IMR-90 (cell line): Measurements from ENCODE around the gene SIRPD. TPM values are rescaled to one million over a fixed set of nuclear protein-coding genes. Genes with fewer than 3 reads are reported as not detected.

ENCODE experiments used
- ATAC-seq: fragments of 200-7000 bp; cut with Tn5 transposase; 2 replicates; pipeline ENCODE4 v1.9.1; 2020; ENCODE audit warnings: low read depth, mild to moderate bottlenecking, moderate library complexity
- BruUV-seq: library from RNA; stranded (reverse); fragments of 400-500 nt; replicated peaks from 2 replicates; lab custom pipeline; 2021; lab: Mats Ljungman, UMichigan
- CTCF ChIA-PET: fragments of 300-600 bp; formaldehyde crosslinking; extraction: SDS; loops from one replicate; lab custom pipeline; 2021; ENCODE audit warnings: antibody characterized with exemption; lab: Yijun Ruan, JAX
- POLR2A ChIA-PET: fragments of 300-600 bp; sonication (Branson Sonifier 250); formaldehyde crosslinking; loops from one replicate; lab custom pipeline; 2022; ENCODE audit warnings: antibody characterized with exemption; ENCODE audit not compliant: unreplicated experiment; lab: Charles Lee
- DNase-seq: peaks from one replicate; pipeline ENCODE4 v3.0.0; 2013
- H2AFZ ChIP-seq: replicated peaks from 2 replicates; pipeline ENCODE3; 2013; ENCODE audit warnings: low read length, mild to moderate bottlenecking; ENCODE audit not compliant: poor library complexity
- H2AK5ac ChIP-seq: 2 replicates; pipeline ENCODE4 v1.6.1; 2013; ENCODE audit warnings: low read depth, low read length, inconsistent platforms
- H2AK9ac ChIP-seq: replicated peaks from 2 replicates; pipeline ENCODE3; 2013; ENCODE audit warnings: mild to moderate bottlenecking, low read depth, low read length, moderate library complexity; ENCODE audit not compliant: poor library complexity
- H2BK120ac ChIP-seq: 2 replicates; pipeline ENCODE4 v1.6.1; 2013; ENCODE audit warnings: low read depth, low read length, inconsistent platforms
- H2BK15ac ChIP-seq: 3 replicates; pipeline ENCODE4 v1.6.1; 2013; ENCODE audit warnings: low read depth, low read length, inconsistent platforms
- H2BK20ac ChIP-seq: 2 replicates; pipeline ENCODE4 v1.6.1; 2013; ENCODE audit warnings: low read depth, mild to moderate bottlenecking, inconsistent platforms, low read length, moderate library complexity
- H2BK5ac ChIP-seq: 2 replicates; pipeline ENCODE4 v1.6.1; 2013; ENCODE audit warnings: mild to moderate bottlenecking, low read depth, low read length, inconsistent platforms; ENCODE audit not compliant: poor library complexity, severe bottlenecking
- H3K14ac ChIP-seq: replicated peaks from 2 replicates; pipeline ENCODE4 v1.6.1; 2013; ENCODE audit warnings: low read depth, low read length, inconsistent platforms
- H3K18ac ChIP-seq: 2 replicates; pipeline ENCODE4 v1.6.1; 2013; ENCODE audit warnings: low read depth, low read length, control low read depth
- H3K23ac ChIP-seq: 2 replicates; pipeline ENCODE4 v1.6.1; 2013; ENCODE audit warnings: low read depth, low read length, inconsistent platforms
- H3K27ac ChIP-seq: 2 replicates; pipeline ENCODE4 v1.5.1; 2013; ENCODE audit warnings: mild to moderate bottlenecking, control low read depth, low read length; ENCODE audit not compliant: insufficient read depth
- H3K27me3 ChIP-seq: 2 replicates; pipeline ENCODE4 v1.6.1; 2013; ENCODE audit warnings: low read length; ENCODE audit not compliant: control insufficient read depth, insufficient read depth
- H3K36me3 ChIP-seq: 2 replicates; pipeline ENCODE4 v1.6.1; 2013; ENCODE audit warnings: low read length, mixed read lengths; ENCODE audit not compliant: control insufficient read depth, insufficient read depth
- H3K4ac ChIP-seq: 2 replicates; pipeline ENCODE4 v1.6.1; 2013; ENCODE audit warnings: low read depth, low read length, inconsistent platforms
- H3K4me1 ChIP-seq: 2 replicates; pipeline ENCODE4 v1.6.1; 2013; ENCODE audit warnings: low read length, mixed read lengths; ENCODE audit not compliant: control insufficient read depth, insufficient read depth
- H3K4me2 ChIP-seq: 2 replicates; pipeline ENCODE4 v1.6.1; 2013; ENCODE audit warnings: low read depth, mild to moderate bottlenecking, control low read depth, low read length, moderate library complexity
- H3K4me3 ChIP-seq: 2 replicates; pipeline ENCODE4 v1.5.1; 2013; ENCODE audit warnings: low read depth, mild to moderate bottlenecking, control low read depth, low read length, moderate library complexity; ENCODE audit not compliant: insufficient read depth
- H3K56ac ChIP-seq: 2 replicates; pipeline ENCODE4 v1.6.1; 2013; ENCODE audit warnings: low read length, inconsistent platforms; ENCODE audit not compliant: insufficient read depth; ENCODE audit errors: extremely low read depth
- H3K79me1 ChIP-seq, 2 experiments: 2 replicates each; pipeline ENCODE4 v1.6.1; 2013; ENCODE audit warnings: low read length in 2 of 2, inconsistent platforms in 1 of 2, low read depth in 1 of 2
- H3K9ac ChIP-seq: 2 replicates; pipeline ENCODE4 v1.6.1; 2013; ENCODE audit warnings: low read depth, low read length, control low read depth
- H3K9me1 ChIP-seq: 2 replicates; pipeline ENCODE4 v1.6.1; 2013; ENCODE audit warnings: low read length, inconsistent platforms; ENCODE audit not compliant: insufficient read depth
- H3K9me3 ChIP-seq: 2 replicates; pipeline ENCODE4 v1.6.1; 2013; ENCODE audit warnings: low read length; ENCODE audit not compliant: control insufficient read depth, insufficient read depth
- H4K20me1 ChIP-seq: 2 replicates; pipeline ENCODE4 v1.6.1; 2013; ENCODE audit warnings: low read length, inconsistent platforms; ENCODE audit not compliant: insufficient read depth
- H4K5ac ChIP-seq: 2 replicates; pipeline ENCODE4 v1.6.1; 2013; ENCODE audit warnings: mild to moderate bottlenecking, low read depth, low read length, control low read depth
- H4K8ac ChIP-seq, 2 experiments: 2 replicates each; pipeline ENCODE4 v1.6.1; 2013; ENCODE audit warnings: low read depth in 2 of 2, low read length in 2 of 2, control low read depth in 1 of 2, inconsistent platforms in 1 of 2
- H4K91ac ChIP-seq: 2 replicates; pipeline ENCODE4 v1.6.1; 2013; ENCODE audit warnings: low read depth, low read length, inconsistent platforms; ENCODE audit not compliant: insufficient read depth
- FOS ChIP-seq: fragments of 150-350 bp; IDR thresholded peaks from 2 replicates; pipeline ENCODE4 v1.6.1; 2016; ENCODE audit warnings: low read depth, low read length
- MAFK ChIP-seq: IDR thresholded peaks from 2 replicates; pipeline ENCODE4 v1.6.1; 2012; ENCODE audit warnings: low read depth, low read length, improper control_type of control experiment
- MAZ ChIP-seq: IDR thresholded peaks from 2 replicates; pipeline ENCODE4 v1.6.1; 2012; ENCODE audit warnings: low read depth, mild to moderate bottlenecking, low read length, improper control_type of control experiment, moderate library complexity, borderline replicate concordance
- MXI1 ChIP-seq: IDR thresholded peaks from 2 replicates; pipeline ENCODE4 v1.6.1; 2012; ENCODE audit warnings: low read depth, mild to moderate bottlenecking, low read length, moderate library complexity, borderline replicate concordance
- POLR2A ChIP-seq: IDR thresholded peaks from 2 replicates; pipeline ENCODE4 v1.6.1; 2012; ENCODE audit warnings: mild to moderate bottlenecking, low read depth, low read length
- RCOR1 ChIP-seq: IDR thresholded peaks from 2 replicates; pipeline ENCODE4 v1.6.1; 2012; ENCODE audit warnings: mild to moderate bottlenecking, low read length, improper control_type of control experiment; ENCODE audit not compliant: insufficient replicate concordance
- RFX5 ChIP-seq: IDR thresholded peaks from 2 replicates; pipeline ENCODE4 v1.8.0; 2012; ENCODE audit warnings: low read depth, mild to moderate bottlenecking, low read length, moderate library complexity
- SMC3 ChIP-seq: fragments of 150-350 bp; IDR thresholded peaks from 2 replicates; pipeline ENCODE4 v1.6.1; 2016; ENCODE audit warnings: low read depth, mild to moderate bottlenecking, antibody characterized with exemption, low read length, moderate library complexity
- WGBS, 2 experiments: methylation state at CpG; one replicate each; pipeline versions ENCODE4 v1.1.5 to v1.1.7; 2013; ENCODE audit warnings: missing lambda C conversion rate in 2 of 2; ENCODE audit not compliant: insufficient read length in 1 of 2; ENCODE audit errors: extremely low coverage in 2 of 2; 5-methylcytosine and 5-hydroxymethylcytosine counted together
- dilution Hi-C: fragments of 300-500 bp; cut with HindIII; formaldehyde crosslinking; loops from one replicate; pipeline ENCODE4 v1.14.3; 2018; ENCODE audit warnings: low sequenced_read_pairs; ENCODE audit not compliant: unreplicated experiment
- in situ Hi-C: fragments of 300-500 bp; cut with MboI; formaldehyde crosslinking; loops from 3 replicates; pipeline ENCODE4 v1.14.3; 2019; ENCODE audit warnings: low sequenced_read_pairs, inconsistent platforms, mixed read lengths
- intact Hi-C: fragments of 100-400 bp; cut with micrococcal nuclease; formaldehyde crosslinking; loops from 2 replicates; pipeline ENCODE4 v1.10.0; 2022
- polyA plus RNA-seq, 3 experiments: library from polyadenylated mRNA; depleted of rRNA; stranded (reverse); fragments of >200 nt; gene quantifications; 2 replicates each; pipeline ENCODE4 v1.2.3, GENCODE V29; 2012; ENCODE audit warnings: low replicate concordance in 1 of 3
- total RNA-seq: library from RNA; depleted of rRNA; stranded (reverse); fragments of >200 nt; gene quantifications from 2 replicates; pipeline ENCODE4 v1.2.3, GENCODE V29; 2012
- TF ChIP-seq, protein P1 (sequence below): fragments of 150-350 bp; IDR thresholded peaks from 2 replicates; pipeline ENCODE4 v1.6.1; 2017; ENCODE audit warnings: mild to moderate bottlenecking, antibody characterized with exemption, low read length, low read depth
- TF ChIP-seq, protein P2 (sequence below): fragments of 150-350 bp; IDR thresholded peaks from 2 replicates; pipeline ENCODE4 v1.6.1; 2016; ENCODE audit warnings: low read depth, mild to moderate bottlenecking, low read length, moderate library complexity, borderline replicate concordance
- TF ChIP-seq, protein P3 (sequence below): conservative IDR thresholded peaks from 2 replicates; pipeline ENCODE4 v1.5.1; 2012; ENCODE audit warnings: mild to moderate bottlenecking, low read depth, low read length, improper control_type of control experiment

The SIRPD gene
- total and polyA plus RNA-seq, 2 of the 4 experiments (the other 2 are of a cell fraction) = not detected

DNA sequence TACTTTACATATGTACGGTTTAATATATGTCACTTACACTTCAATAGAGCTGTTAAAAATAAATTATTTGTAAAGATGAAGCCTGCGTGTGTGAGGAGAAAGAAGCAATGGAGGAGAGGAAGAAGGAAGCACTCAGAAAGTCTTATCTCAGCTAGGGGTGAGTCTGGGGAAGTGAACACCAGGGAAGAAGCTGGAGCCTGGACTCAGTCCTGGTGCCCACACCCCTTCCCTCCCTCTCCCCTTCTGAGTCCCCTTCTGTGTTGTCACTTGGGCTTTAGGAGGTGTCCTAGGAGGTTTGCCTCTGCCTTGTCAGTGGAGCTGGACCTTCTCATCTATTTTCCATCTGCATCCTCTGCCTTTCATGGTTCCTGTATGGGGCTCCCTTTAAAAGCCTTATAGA lies 68.2 kb downstream of the SIRPD start:
- Histone ChIP-seq H3K14ac (no peak overlapping the region), H3K9ac (no peak overlapping the region), H3K18ac (no peak overlapping the region), H2BK5ac (no peak overlapping the region), H4K20me1 (no peaks in the 10 kb centered on the region), H3K9me3 (0 out of 2 replicates have a peak, but pooled peaks cover 3% of the 10 kb centered on the region), H3K4me3 (no peak overlapping the region), H3K79me1 (no peaks in the 10 kb centered on the region), H4K5ac (no peak overlapping the region), H3K4me1 (no peaks in the 10 kb centered on the region), H3K4ac (no peak overlapping the region), H3K56ac (no peak overlapping the region), H3K4me2 (no peak overlapping the region), H3K27ac (no peak overlapping the region), H3K9me1 (no peaks in the 10 kb centered on the region), H2BK20ac (no peak overlapping the region), H2AFZ (no peak overlapping the region), H4K91ac (no peak overlapping the region), H3K36me3 (no peaks in the 10 kb centered on the region), H3K23ac (no peak overlapping the region), H2AK5ac (no peak overlapping the region), H2AK9ac (no peak overlapping the region), H2BK120ac (no peak overlapping the region), H3K27me3 (peaks cover 26% of the 10 kb centered on the region), H4K8ac (no peak overlapping the region), H2BK15ac (no peak overlapping the region)
- no peak for DNase-seq
- intact Hi-C loops = no loop called here
- CTCF ChIA-PET = interaction anchor here (0.6 kb wide), 1 partner anchor 9 kb away, joined by 4 read pairs; no protein-coding TSS in a partner anchor
- no peak for ATAC-seq
- BruUV-seq = no TSS peak
- in situ Hi-C loops = no loop called here
- POLR2A ChIA-PET = no interaction called here
- dilution Hi-C loops = no loop called here
- WGBS, 2 experiments = no CpG with 5 or more reads among the region's 2 CpGs
- TF ChIP-seq, protein P1, sequence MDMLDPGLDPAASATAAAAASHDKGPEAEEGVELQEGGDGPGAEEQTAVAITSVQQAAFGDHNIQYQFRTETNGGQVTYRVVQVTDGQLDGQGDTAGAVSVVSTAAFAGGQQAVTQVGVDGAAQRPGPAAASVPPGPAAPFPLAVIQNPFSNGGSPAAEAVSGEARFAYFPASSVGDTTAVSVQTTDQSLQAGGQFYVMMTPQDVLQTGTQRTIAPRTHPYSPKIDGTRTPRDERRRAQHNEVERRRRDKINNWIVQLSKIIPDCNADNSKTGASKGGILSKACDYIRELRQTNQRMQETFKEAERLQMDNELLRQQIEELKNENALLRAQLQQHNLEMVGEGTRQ = no peak
- no peak for TF ChIP-seq MXI1
- TF ChIP-seq POLR2A = no peak
- TF ChIP-seq, protein P2, sequence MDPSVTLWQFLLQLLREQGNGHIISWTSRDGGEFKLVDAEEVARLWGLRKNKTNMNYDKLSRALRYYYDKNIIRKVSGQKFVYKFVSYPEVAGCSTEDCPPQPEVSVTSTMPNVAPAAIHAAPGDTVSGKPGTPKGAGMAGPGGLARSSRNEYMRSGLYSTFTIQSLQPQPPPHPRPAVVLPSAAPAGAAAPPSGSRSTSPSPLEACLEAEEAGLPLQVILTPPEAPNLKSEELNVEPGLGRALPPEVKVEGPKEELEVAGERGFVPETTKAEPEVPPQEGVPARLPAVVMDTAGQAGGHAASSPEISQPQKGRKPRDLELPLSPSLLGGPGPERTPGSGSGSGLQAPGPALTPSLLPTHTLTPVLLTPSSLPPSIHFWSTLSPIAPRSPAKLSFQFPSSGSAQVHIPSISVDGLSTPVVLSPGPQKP = no peak
- TF ChIP-seq MAZ = no peak
- TF ChIP-seq, protein P3, sequence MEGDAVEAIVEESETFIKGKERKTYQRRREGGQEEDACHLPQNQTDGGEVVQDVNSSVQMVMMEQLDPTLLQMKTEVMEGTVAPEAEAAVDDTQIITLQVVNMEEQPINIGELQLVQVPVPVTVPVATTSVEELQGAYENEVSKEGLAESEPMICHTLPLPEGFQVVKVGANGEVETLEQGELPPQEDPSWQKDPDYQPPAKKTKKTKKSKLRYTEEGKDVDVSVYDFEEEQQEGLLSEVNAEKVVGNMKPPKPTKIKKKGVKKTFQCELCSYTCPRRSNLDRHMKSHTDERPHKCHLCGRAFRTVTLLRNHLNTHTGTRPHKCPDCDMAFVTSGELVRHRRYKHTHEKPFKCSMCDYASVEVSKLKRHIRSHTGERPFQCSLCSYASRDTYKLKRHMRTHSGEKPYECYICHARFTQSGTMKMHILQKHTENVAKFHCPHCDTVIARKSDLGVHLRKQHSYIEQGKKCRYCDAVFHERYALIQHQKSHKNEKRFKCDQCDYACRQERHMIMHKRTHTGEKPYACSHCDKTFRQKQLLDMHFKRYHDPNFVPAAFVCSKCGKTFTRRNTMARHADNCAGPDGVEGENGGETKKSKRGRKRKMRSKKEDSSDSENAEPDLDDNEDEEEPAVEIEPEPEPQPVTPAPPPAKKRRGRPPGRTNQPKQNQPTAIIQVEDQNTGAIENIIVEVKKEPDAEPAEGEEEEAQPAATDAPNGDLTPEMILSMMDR = no peak
- no peak for TF ChIP-seq RFX5
- TF ChIP-seq FOS = no peak
- TF ChIP-seq RCOR1 = no peak
- no peak for TF ChIP-seq SMC3
- TF ChIP-seq MAFK = no peak
